ENCODE data around the gene IKZF5. TPM values are rescaled to one million over a fixed set of nuclear protein-coding genes. Genes with fewer than 3 reads are reported as not detected.

The IKZF5 gene
- total and polyA plus RNA-seq, 8 donors = 12.5 to 29.7 (median 24.4) TPM

DNA sequence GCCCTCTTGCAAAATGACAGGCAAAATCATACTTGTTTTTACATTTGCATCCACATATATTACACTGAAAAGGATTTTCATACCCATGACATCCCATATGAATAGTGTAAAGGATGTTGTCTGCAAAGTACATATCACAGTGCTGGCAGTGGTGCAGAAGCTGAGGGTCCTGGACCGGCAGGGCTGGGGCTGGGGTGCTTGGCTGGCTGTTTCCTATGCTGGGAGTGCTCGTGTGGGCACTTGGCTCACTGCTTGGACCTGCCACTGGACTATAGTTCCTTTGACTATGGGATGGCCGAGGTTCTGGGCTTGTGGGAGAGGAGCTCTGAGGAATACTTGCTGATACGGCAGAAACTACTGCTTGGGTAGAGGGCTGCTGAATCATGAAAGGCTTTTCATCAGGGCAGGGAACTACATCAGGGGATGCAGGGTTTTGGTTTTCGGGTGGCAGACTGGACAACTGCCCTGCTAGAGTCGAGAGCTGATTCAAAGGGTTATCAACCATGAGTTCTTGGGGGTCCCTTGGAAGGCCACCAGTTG is 14.7 kb downstream of the IKZF5 start:
- H3K27ac ChIP-seq = no peak overlapping the region
- TF ChIP-seq, protein P1, sequence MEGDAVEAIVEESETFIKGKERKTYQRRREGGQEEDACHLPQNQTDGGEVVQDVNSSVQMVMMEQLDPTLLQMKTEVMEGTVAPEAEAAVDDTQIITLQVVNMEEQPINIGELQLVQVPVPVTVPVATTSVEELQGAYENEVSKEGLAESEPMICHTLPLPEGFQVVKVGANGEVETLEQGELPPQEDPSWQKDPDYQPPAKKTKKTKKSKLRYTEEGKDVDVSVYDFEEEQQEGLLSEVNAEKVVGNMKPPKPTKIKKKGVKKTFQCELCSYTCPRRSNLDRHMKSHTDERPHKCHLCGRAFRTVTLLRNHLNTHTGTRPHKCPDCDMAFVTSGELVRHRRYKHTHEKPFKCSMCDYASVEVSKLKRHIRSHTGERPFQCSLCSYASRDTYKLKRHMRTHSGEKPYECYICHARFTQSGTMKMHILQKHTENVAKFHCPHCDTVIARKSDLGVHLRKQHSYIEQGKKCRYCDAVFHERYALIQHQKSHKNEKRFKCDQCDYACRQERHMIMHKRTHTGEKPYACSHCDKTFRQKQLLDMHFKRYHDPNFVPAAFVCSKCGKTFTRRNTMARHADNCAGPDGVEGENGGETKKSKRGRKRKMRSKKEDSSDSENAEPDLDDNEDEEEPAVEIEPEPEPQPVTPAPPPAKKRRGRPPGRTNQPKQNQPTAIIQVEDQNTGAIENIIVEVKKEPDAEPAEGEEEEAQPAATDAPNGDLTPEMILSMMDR (IDR thresholded peaks at IDR 0.05) = no peak
- no peaks in the 10 kb centered on the region for H3K27me3 ChIP-seq
- H3K36me3 ChIP-seq = peaks cover 0 to 57% of the 10 kb centered on the region in 2 donors
- ATAC-seq = no peak
- no peaks in the 10 kb centered on the region for H3K9me3 ChIP-seq
- intact Hi-C loops (cut with DNase I) = no loop called here
- DNase-seq = peak in 1 of 4 donors; percentile 43
- no peaks in the 10 kb centered on the region for H3K4me1 ChIP-seq
- H3K4me3 ChIP-seq = no peak overlapping the region

DNA sequence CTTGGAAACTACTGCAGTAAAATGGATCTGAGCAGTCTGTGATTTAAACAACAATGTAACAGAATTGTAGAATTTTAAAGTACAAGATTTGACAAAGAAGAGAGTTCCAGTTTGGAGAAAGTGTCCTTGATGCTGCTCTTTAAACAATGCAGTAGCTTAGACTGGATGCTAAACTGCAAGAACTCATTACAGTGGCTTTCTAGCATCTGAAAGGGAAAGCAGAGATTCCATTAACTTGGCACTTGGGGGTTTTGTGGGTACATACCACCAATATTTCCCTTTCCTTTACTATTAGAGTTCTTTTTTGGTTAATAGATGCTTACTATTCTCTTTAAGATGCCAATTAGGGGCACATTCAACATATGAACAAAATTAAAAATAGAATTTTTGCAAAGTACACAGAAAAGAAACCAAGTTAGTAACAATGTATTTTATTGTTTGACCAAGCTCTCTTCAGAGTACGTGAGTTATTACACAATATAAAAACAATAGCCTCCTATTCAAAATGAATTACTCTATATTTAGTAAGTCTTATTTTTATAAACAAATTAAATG is 16.5 kb downstream of the IKZF5 start:
- H3K27me3 ChIP-seq = no peaks in the 10 kb centered on the region
- H3K27ac ChIP-seq = no peak overlapping the region
- TF ChIP-seq, protein P1 (IDR thresholded peaks at IDR 0.05) = no peak
- no peak overlapping the region for H3K4me3 ChIP-seq
- ATAC-seq (no peak), DNase-seq (no peak)
- intact Hi-C loops (cut with DNase I) = no loop called here
- H3K36me3 ChIP-seq = peaks cover 0 to 46% of the 10 kb centered on the region in 2 donors
- no peaks in the 10 kb centered on the region for H3K4me1 ChIP-seq
- no peaks in the 10 kb centered on the region for H3K9me3 ChIP-seq

DNA sequence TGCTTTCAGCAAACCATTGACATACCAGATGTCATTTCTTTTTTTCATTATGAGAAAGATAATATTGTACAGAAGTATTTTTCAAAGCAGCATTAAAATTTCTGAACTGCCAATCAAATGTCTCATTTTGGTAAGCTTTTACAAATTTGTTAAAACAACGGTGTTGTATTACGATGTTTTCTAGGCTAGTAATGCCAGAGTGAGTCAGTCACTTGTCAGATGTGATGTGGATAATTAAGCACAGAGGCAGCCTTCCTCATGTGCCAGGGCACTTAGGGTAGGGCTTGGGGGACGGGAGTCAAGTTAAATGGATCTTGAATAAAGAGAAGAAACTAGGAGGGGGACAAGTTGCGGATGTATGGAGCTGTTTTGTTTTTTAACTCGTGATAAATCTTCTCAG is 18.3 kb downstream of the IKZF5 start:
- Histone ChIP-seq H3K36me3 (peaks cover 0 to 30% of the 10 kb centered on the region in 2 donors), H3K4me1 (no peaks in the 10 kb centered on the region), H3K27ac (no peak overlapping the region), H3K9me3 (no peaks in the 10 kb centered on the region), H3K4me3 (no peak overlapping the region), H3K27me3 (no peaks in the 10 kb centered on the region)
- DNase-seq = no peak
- intact Hi-C loops (cut with DNase I) = no loop called here
- no peak for ATAC-seq
- TF ChIP-seq, protein P1 (IDR thresholded peaks at IDR 0.05) = no peak

DNA sequence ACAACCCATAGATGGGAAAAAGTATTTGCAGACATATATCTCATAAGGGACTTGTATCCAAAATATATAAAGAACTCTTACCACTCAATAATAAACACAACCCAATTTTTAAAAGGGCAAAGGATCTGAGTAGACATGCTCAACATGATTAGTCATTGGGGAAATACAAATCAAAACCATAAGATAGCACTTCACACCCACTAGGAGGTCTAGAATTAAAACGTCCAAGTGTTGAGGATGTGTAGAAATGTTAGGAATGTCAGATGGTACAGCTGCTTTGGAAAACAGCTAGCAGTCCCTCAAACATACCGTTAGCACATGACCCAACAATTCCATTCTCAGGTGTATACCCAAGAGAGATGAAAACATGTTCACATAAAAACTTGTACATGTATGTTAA is 20.1 kb downstream of the IKZF5 start:
- Histone ChIP-seq H3K36me3 (peaks cover 0 to 12% of the 10 kb centered on the region in 2 donors), H3K27ac (no peak overlapping the region), H3K4me3 (no peak overlapping the region), H3K27me3 (no peaks in the 10 kb centered on the region), H3K4me1 (no peaks in the 10 kb centered on the region), H3K9me3 (no peaks in the 10 kb centered on the region)
- DNase-seq (no peak), ATAC-seq (no peak)
- TF ChIP-seq, protein P1 (IDR thresholded peaks at IDR 0.05) = no peak
- intact Hi-C loops (cut with DNase I) = no loop called here

DNA sequence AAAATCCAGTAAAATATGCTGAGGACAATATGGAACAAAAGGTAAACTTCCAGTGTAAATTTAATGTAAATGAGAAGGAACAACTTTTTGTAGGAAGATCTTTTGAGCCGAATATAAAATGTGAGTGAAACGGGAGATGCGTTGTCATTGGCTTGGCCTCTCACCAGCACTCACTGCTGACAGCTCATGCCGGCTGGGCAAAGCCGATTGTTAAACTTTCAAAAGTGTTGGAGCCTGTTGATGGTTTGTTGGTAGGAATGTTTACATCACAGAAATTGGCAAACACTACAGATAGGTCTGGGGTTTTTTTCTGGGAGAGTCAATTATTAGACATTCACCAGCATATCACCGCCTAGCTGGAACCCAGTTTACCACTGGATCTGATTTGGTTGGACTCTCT is 22.3 kb downstream of the IKZF5 start:
- ATAC-seq (no peak), DNase-seq (no peak)
- H3K27me3 ChIP-seq = no peaks in the 10 kb centered on the region
- peaks cover 0 to 5% of the 10 kb centered on the region in 2 donors for H3K36me3 ChIP-seq
- H3K4me3 ChIP-seq = no peak overlapping the region
- intact Hi-C loops (cut with DNase I) = no loop called here
- no peaks in the 10 kb centered on the region for H3K9me3 ChIP-seq
- TF ChIP-seq, protein P1 (IDR thresholded peaks at IDR 0.05) = no peak
- H3K4me1 ChIP-seq = no peaks in the 10 kb centered on the region
- H3K27ac ChIP-seq = no peak overlapping the region

Data from left lung (tissue), 10 donors.